IPS-15b (cell line): ENCODE results near the gene ZNF500.

Source experiments
- H3K27me3 ChIP-seq: one replicate; pipeline ENCODE4 v1.6.1; 2013; ENCODE audit warnings: low read length; ENCODE audit not compliant: control insufficient read depth, insufficient read depth
- H3K36me3 ChIP-seq: one replicate; pipeline ENCODE4 v1.6.1; 2013; ENCODE audit warnings: low read length; ENCODE audit not compliant: control insufficient read depth, insufficient read depth
- H3K4me1 ChIP-seq: one replicate; pipeline ENCODE4 v1.6.1; 2013; ENCODE audit warnings: mild to moderate bottlenecking, low read length; ENCODE audit not compliant: control insufficient read depth, insufficient read depth
- H3K4me3 ChIP-seq: one replicate; pipeline ENCODE4 v1.5.1; 2013; ENCODE audit warnings: low read depth, low read length
- H3K9ac ChIP-seq: one replicate; pipeline ENCODE4 v1.6.1; 2013; ENCODE audit warnings: low read depth, mild to moderate bottlenecking, low read length
- H3K9me3 ChIP-seq: one replicate; pipeline ENCODE4 v1.6.1; 2013; ENCODE audit warnings: mild to moderate bottlenecking, low read length; ENCODE audit not compliant: control insufficient read depth, insufficient read depth

ZNF500 gene

GRCh38 chr16:4704913-4705312 lies 62.0 kb downstream of the ZNF500 start:
- peaks cover 36% of the 10 kb centered on the region for H3K36me3 ChIP-seq

GRCh38 chr16:4704491-4704890 lies 62.5 kb downstream of the ZNF500 start:
- Histone ChIP-seq H3K27me3 (no peaks in the 10 kb centered on the region), H3K36me3 (peaks cover 38% of the 10 kb centered on the region), H3K9ac (no peak overlapping the region), H3K4me3 (no peak overlapping the region), H3K4me1 (no peaks in the 10 kb centered on the region), H3K9me3 (no peaks in the 10 kb centered on the region)

More at GRCh38 chr16:4704913-4705312, 62.0 kb downstream of the ZNF500 start:
- no peaks in the 10 kb centered on the region for H3K9me3 ChIP-seq
- H3K4me3 ChIP-seq = no peak overlapping the region
- no peaks in the 10 kb centered on the region for H3K4me1 ChIP-seq
- no peak overlapping the region for H3K9ac ChIP-seq
- H3K27me3 ChIP-seq = no peaks in the 10 kb centered on the region

DNA sequence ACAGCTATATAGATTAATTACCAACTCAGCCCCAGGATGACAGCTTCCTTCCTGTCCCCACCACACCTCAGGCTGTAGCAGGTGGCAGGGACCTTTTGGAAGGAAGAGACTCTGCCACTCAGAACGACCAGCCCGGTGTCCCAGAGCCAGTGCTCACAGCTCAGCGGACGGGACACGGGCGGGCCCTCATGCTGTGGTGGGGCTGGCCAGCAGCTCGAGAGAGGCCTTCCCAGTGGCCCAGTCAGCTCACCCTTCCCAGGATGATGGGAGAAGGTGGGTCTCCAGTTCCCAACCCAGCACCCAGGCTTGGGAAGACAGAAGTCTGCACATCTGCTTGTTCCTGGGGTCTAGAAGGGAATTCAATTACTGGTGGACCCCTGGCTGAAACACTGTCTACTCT lies 63.1 kb downstream of the ZNF500 start:
- Histone ChIP-seq H3K4me1 (no peaks in the 10 kb centered on the region), H3K36me3 (peaks cover 43% of the 10 kb centered on the region), H3K9me3 (no peaks in the 10 kb centered on the region), H3K27me3 (no peaks in the 10 kb centered on the region), H3K4me3 (no peak overlapping the region), H3K9ac (no peak overlapping the region)

DNA sequence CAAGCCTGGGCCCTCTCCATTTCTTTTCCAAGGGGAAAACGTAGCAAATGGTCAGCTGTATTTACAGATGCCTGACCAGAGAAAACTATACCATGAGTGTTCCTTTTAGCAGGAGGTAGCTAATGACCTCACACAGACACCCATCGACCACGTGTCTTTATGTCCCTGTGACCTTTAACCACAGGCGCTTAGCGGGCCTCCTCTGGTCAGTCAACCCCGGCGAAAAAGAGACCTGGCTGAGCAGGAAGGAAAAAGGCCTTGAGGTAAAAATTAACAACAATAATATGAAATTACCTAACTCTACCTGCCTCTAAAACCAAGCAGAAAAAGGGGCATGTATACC lies 64.5 kb downstream of the ZNF500 start:
- Histone ChIP-seq H3K9me3 (no peaks in the 10 kb centered on the region), H3K4me1 (no peaks in the 10 kb centered on the region), H3K9ac (no peak overlapping the region), H3K36me3 (peaks cover 56% of the 10 kb centered on the region), H3K27me3 (no peaks in the 10 kb centered on the region), H3K4me3 (no peak overlapping the region)

- H3K36me3 ChIP-seq = peaks cover 61% of the 10 kb centered on the region
- H3K4me1 ChIP-seq = no peaks in the 10 kb centered on the region
- no peaks in the 10 kb centered on the region for H3K27me3 ChIP-seq
- no peak overlapping the region for H3K4me3 ChIP-seq
- H3K9ac ChIP-seq = no peak overlapping the region
- no peaks in the 10 kb centered on the region for H3K9me3 ChIP-seq
These were observed 65.0 kb downstream of the ZNF500 start for GRCh38 chr16:4701791-4702465.

DNA sequence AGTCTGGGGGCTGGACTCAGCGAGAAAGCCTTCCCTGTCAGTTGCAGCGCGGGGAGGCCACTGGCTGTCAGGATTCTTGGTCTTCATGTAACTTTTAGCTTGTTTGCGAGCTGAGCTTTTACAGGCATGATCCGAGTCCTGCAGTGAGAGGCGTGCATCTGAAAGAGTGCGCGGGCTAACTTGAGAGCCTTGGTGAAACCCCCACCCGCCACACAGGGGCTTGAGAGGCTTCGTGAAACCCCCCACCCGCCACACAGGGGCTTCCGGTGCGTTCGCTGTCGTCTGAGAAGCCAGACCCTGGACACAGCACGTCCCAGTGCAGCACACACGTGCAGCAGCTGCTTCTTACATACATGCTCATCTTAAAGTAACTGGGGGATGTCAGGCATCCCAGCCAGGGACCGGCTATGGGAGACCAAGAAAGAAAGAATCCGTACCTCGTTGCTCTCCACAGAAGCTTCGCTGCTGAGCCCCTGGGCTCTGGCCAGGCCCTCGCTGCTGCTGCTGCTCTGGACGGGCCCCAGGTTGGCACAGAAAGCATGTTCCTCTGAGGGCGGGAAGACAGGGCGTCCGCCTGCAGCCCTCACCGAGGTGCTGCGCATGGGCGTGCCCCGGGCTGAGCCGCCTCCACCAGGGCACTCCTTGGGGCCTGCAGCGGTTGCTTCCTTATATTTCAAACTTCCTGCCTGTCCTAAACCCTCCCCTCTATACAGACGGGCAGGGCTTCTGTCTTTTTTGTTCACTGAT lies 65.8 kb downstream of the ZNF500 start:
- Histone ChIP-seq H3K9me3 (no peaks in the 10 kb centered on the region), H3K4me3 (no peak overlapping the region), H3K9ac (no peak overlapping the region), H3K36me3 (peaks cover 68% of the 10 kb centered on the region), H3K27me3 (no peaks in the 10 kb centered on the region), H3K4me1 (no peaks in the 10 kb centered on the region)

- Histone ChIP-seq H3K27me3 (no peaks in the 10 kb centered on the region), H3K36me3 (peaks cover 73% of the 10 kb centered on the region), H3K9ac (no peak overlapping the region), H3K9me3 (no peaks in the 10 kb centered on the region), H3K4me3 (no peak overlapping the region), H3K4me1 (no peaks in the 10 kb centered on the region)
These were observed 66.5 kb downstream of the ZNF500 start for GRCh38 chr16:4700380-4700996.

DNA sequence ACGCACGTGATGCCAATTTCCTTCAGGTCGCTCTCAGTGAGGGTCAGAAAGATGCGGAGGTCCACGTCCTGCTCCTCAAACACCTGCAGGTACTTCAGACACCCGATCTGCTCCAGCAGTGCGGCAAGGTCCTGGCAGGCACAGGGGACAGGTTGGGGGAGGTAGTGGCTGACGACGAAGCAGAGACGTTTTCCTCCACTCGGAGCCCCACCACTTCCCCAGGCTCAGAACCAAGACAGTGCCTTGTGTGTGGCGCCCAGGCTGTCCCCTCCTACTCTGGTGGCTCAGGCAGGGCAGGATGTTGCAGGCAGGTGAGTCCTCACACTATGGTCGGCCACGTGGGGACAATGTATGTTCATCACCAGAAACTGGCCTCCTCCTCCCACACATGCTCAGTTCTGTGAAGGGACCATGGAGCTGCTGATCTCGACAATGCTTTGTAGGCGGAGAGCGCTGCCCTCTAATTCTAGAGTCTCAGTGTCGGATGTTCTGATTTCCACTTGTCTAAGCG lies 67.9 kb downstream of the ZNF500 start:
- H3K27me3 ChIP-seq = no peaks in the 10 kb centered on the region
- no peaks in the 10 kb centered on the region for H3K4me1 ChIP-seq
- no peaks in the 10 kb centered on the region for H3K9me3 ChIP-seq
- H3K36me3 ChIP-seq = peaks cover 72% of the 10 kb centered on the region
- no peak overlapping the region for H3K9ac ChIP-seq
- no peak overlapping the region for H3K4me3 ChIP-seq

DNA sequence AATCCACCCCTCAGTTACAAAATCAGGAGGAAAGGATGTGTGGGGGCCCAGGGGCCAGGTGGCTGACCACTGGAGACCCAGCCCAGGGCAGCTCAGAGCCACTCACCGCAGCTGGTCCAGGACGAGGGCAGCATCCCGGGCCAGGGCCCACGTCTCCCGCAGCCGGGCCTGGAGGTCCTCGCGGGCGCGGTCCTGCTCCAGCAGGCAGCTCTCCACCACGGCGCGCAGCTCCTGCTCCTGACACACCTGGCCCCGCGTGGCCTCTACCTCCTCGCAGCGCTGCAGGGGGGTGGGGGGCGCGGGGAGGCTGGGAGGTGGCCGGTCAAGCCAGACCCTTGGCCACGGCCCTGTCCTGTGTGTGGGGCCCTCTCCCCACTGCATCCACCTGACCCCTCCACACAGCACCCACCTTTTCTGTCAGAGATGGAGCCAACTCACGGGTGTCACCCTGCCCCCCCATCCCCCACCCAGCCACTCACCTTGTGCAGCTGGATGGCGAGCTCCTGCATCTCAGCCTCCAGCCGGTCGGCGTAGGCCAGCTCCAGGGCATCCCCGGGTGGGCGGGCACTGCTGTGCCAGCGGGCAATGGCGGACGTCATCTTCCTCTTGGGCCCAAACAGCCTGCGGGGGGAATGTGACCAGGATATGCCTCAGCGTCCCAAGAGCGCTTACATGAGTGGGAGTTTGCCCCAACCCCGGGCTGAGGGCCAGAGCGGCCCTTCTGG lies 68.5 kb downstream of the ZNF500 start:
- Histone ChIP-seq H3K4me3 (no peak overlapping the region), H3K36me3 (peaks cover 72% of the 10 kb centered on the region), H3K9me3 (no peaks in the 10 kb centered on the region), H3K27me3 (no peaks in the 10 kb centered on the region), H3K4me1 (no peaks in the 10 kb centered on the region), H3K9ac (no peak overlapping the region)
